ENCODE measurements around the gene UGT3A2.

The UGT3A2 gene

GRCh38 chr5:36070687-36071571, 4.2 kb upstream of the UGT3A2 start:
- ATAC-seq, result peak; percentile 45
- no peak for TF ChIP-seq PPARA (CRISPR knock-in tag; IDR thresholded peaks at IDR 0.05; ENCODE audit: borderline replicate concordance)
- no peak for TF ChIP-seq ZNF565 (CRISPR knock-in tag; conservative IDR thresholded peaks at IDR 0.05; ENCODE audit: low read depth)
- TF ChIP-seq ZC3H10 (CRISPR knock-in tag; IDR thresholded peaks at IDR 0.05), result no peak
- TF ChIP-seq TOX (CRISPR knock-in tag; IDR thresholded peaks at IDR 0.05; ENCODE audit: borderline replicate concordance), result no peak
- no peak for TF ChIP-seq CSDC2 (CRISPR knock-in tag; IDR thresholded peaks at IDR 0.05)
- no peak for TF ChIP-seq BACH2 (CRISPR knock-in tag; IDR thresholded peaks at IDR 0.05; ENCODE audit: borderline replicate concordance)
- TF ChIP-seq ISL1 (CRISPR knock-in tag; IDR thresholded peaks at IDR 0.05), result no peak
- no peak for TF ChIP-seq SNAI2 (CRISPR knock-in tag; IDR thresholded peaks at IDR 0.05)
- no peak for TF ChIP-seq TCF4 (CRISPR knock-in tag; IDR thresholded peaks at IDR 0.05; ENCODE audit: borderline replicate concordance)
- no peak for TF ChIP-seq POU6F1 (CRISPR knock-in tag; IDR thresholded peaks at IDR 0.05; ENCODE audit: borderline replicate concordance, low read depth)
- no peak for TF ChIP-seq GLIS3 (CRISPR knock-in tag; IDR thresholded peaks at IDR 0.05)
- TF ChIP-seq ZFP30 (CRISPR knock-in tag; IDR thresholded peaks at IDR 0.05), result no peak

- TF ChIP-seq ZNF70 (CRISPR knock-in tag; IDR thresholded peaks at IDR 0.05), result no peak
- TF ChIP-seq TSHZ2 (CRISPR knock-in tag; IDR thresholded peaks at IDR 0.05), result no peak
- TF ChIP-seq ARNTL (CRISPR knock-in tag; IDR thresholded peaks at IDR 0.05; ENCODE audit: borderline replicate concordance, low read depth), result no peak
- no peak for TF ChIP-seq GLIS3 (CRISPR knock-in tag; IDR thresholded peaks at IDR 0.05)
- no peak for TF ChIP-seq TOX (CRISPR knock-in tag; IDR thresholded peaks at IDR 0.05; ENCODE audit: borderline replicate concordance)
- TF ChIP-seq ZFP30 (CRISPR knock-in tag; IDR thresholded peaks at IDR 0.05), result no peak
- no peak for TF ChIP-seq PPARA (CRISPR knock-in tag; IDR thresholded peaks at IDR 0.05; ENCODE audit: borderline replicate concordance)
- no peak for ATAC-seq
These were observed 2.1 kb upstream of the UGT3A2 start for GRCh38 chr5:36068751-36069281.

- ATAC-seq, result peak; percentile 34; the same call in 2 of the 3 replicates
- TF ChIP-seq BACH2 (CRISPR knock-in tag; IDR thresholded peaks at IDR 0.05; ENCODE audit: borderline replicate concordance) (no peak), ZNF70 (CRISPR knock-in tag; IDR thresholded peaks at IDR 0.05) (no peak), ZNF565 (CRISPR knock-in tag; conservative IDR thresholded peaks at IDR 0.05; ENCODE audit: low read depth) (no peak), GLIS3 (CRISPR knock-in tag; IDR thresholded peaks at IDR 0.05) (no peak), ZC3H10 (CRISPR knock-in tag; IDR thresholded peaks at IDR 0.05) (no peak), CREB5 (CRISPR knock-in tag; IDR thresholded peaks at IDR 0.05; ENCODE audit: low read depth) (no peak)
These were observed 612 bp downstream of the UGT3A2 start for GRCh38 chr5:36066001-36066539.

GRCh38 chr5:36060420-36060887, 6.2 kb downstream of the UGT3A2 start:
- ATAC-seq, result peak; percentile 57
- TF ChIP-seq ZFP30 (CRISPR knock-in tag; IDR thresholded peaks at IDR 0.05) (no peak), ZNF565 (CRISPR knock-in tag; conservative IDR thresholded peaks at IDR 0.05; ENCODE audit: low read depth) (no peak), CSDC2 (CRISPR knock-in tag; IDR thresholded peaks at IDR 0.05) (no peak), RARB (CRISPR knock-in tag; IDR thresholded peaks at IDR 0.05) (no peak), ZC3H10 (CRISPR knock-in tag; IDR thresholded peaks at IDR 0.05) (no peak), ISL1 (CRISPR knock-in tag; IDR thresholded peaks at IDR 0.05) (no peak), PPARA (CRISPR knock-in tag; IDR thresholded peaks at IDR 0.05; ENCODE audit: borderline replicate concordance) (no peak), CSRNP3 (CRISPR knock-in tag; IDR thresholded peaks at IDR 0.05) (no peak)

All from SK-N-SH treated with all-trans-retinoic acid at 6 μM for 48 hours (cell line).